GM18498 (cell line): Measurements from ENCODE around the gene LZTS3.
"Not testable (repeated sequence)": the region's sequence is repeated elsewhere in the genome, so short reads cannot be mapped to it uniquely, and the experiment has no call there.

Source experiments
- ATAC-seq: cut with Tn5 transposase; IDR thresholded peaks from one replicate; pipeline ENCODE4 v1.9.1; 2021; ENCODE audit warnings: mild to moderate bottlenecking, moderate library complexity; ENCODE audit not compliant: unreplicated experiment

Gene LZTS3

GRCh38 chr20:3168829-3169590 lies 4.3 kb downstream of the LZTS3 start:
- ATAC-seq: no peak

DNA sequence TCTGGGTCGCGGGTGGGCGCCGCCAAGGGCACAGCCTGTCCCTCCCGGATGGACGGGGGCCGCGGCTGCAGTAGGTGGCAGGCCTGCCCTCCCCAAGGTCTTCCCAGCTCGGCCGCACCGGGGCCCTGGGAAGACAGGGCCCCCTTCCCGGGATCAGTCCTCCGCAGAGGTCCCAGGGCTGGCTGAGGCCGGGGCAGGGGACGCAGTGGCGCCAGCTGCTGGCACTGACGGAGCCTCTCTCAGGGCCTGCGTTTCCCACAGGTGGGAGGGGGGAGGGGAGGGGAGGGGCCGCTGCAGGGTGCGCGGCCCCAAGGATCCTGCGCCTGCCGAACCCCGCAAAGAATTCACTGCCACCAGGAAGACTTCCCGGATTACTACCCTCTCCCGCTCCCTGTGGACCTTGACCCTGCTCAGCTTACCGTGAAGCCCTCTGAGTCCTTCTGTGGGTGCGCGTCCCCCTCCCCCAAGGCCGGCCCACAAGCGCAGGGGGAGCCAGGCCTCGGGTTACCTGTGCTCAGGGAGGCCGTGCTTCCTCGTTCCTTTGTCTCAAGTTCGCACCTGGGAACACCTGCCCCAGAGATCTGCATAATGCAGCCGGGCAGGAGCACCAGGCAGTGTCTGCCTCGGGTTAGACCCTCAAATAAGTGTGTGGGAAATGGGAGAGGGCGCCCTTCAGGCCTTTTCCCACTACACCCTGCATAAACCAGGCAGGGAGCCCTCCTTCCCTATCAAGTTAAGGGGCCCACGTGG lies 5.1 kb downstream of the LZTS3 start:
- no peak for ATAC-seq

- no peak for ATAC-seq
Observed at GRCh38 chr20:3167738-3168078, 5.6 kb downstream of the LZTS3 start.

DNA sequence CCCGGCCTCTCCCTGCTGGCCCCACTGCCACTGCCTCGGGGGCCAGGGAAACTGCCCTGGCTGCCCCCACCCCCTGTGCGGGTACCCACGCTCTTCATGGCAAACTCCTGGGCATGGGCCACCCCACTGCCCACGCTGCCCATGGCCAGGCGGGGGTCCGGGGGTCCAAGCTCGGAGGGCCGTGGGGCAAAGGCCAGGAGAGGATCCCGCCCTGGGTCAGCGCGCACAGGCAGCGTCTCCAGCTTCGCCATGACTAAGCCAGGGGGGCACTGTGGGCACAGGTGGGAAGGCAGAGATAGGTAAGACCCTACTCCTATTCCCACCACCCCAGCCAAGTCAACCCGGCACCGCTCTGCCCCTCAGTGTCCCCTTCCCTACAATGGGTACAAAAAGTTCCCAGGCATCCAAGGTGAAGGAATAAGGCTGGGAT lies 6.4 kb downstream of the LZTS3 start:
- ATAC-seq: no peak

DNA sequence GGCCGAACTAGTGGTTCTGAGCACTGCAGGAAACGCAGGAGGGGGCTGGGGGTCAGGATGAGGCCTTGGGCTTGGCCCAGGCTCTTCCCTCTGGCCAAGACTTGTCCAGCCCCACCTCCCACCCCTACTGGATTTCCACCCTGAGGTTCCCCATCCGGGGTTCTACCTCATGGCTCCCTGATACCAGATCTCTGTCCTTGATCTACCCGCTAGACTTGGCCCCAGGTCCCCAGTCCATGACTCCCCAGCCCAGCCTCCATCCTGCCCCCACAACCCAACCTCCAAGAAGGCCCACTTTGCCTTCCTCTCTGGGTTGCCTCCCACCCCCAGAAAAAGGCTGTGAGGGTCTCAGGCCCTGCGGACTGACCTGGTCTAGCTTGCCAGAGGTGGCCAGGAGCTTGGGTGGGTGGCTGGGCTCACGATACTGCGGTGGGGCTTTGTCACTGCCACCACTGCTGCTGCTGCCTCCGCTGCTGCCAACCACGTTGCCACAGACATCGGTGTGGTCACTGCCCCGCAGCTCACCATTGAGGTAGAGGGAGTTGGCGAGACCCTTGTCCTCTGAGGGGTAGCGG lies 6.9 kb downstream of the LZTS3 start:
- ATAC-seq: no peak

- ATAC-seq: no peak
Observed at GRCh38 chr20:3165473-3166337, 7.6 kb downstream of the LZTS3 start.

DNA sequence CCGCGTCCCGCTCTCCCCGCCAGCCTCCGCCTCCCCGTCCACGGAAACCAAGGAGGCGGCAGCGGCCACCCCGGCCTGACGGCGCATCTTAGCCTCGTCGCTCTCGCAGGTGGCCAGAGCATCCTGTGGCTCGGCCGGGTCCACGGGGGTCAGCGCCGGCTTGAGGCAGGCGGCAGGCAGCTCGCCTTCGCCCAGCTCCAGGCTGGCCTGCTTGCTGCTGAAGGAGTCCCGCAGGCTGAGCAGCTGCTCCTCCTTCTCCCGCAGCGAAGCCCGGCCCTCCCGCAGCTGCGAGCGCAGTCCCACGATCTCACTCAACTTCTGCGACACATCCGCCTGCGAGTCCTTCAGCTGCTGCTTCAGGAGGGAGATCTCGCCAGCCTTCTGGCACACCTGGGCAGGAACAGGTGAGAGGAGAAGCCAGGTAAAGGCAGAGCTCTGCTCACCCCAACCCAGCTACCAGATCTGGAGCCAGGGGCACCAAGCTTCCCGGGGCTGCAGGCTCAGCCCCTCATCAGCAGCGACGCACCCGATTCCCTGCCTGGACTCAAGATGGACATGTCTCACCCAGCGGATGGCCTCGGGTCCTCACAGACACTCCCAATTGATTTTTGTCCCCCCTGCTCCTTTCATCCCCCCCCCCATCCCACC lies 8.5 kb downstream of the LZTS3 start:
- ATAC-seq: no peak

GRCh38 chr20:3164043-3164762 lies 9.1 kb downstream of the LZTS3 start:
- ATAC-seq: no peak

DNA sequence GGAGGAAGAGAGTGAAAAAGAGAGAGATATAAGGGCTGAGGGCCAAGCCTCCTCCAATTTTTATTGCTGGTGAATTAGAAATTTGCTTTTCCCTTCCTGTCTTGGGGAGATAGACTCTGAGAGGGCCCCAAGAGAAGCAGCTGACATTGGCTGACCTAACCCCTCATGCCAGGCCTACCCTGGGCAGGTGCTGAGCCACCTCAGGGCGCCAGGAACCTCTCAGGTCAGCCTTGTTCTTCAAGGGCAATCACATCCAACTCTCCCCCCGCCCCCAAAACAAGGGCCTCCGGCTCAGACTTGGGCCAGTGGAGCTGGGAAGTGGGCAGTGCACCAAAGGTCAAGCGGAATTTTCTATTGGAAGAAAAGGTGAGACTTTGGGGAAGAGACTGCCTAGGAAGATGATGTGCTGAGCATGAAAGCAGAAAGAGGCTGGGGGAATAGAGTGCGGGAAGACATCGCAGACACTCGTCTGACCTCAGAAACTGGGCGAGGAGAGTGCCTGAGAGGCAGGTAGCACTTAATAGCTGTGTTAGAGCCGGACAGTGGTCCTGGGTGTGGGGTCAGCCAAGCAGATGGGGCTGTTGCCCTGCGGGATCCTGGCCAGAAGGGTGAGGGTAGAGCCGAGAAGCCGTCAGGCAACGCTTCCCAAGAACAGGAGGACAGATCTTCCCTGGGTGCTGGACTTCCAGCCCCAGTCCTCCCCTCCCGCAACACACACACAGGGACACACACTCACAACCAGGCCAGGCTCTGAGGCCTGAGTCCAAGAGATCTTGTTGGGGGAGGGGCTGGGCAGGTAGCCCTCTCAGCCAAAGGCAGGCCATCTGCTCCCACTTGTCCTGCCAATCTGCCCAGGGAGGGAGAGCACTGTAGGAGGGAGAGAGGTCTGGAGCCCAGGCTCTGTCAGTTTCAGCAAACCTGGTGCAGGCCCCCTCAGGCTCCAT lies 10.0 kb downstream of the LZTS3 start:
- ATAC-seq: no peak

- ATAC-seq: no peak
Observed at GRCh38 chr20:3162080-3162611, 11.2 kb downstream of the LZTS3 start.

DNA sequence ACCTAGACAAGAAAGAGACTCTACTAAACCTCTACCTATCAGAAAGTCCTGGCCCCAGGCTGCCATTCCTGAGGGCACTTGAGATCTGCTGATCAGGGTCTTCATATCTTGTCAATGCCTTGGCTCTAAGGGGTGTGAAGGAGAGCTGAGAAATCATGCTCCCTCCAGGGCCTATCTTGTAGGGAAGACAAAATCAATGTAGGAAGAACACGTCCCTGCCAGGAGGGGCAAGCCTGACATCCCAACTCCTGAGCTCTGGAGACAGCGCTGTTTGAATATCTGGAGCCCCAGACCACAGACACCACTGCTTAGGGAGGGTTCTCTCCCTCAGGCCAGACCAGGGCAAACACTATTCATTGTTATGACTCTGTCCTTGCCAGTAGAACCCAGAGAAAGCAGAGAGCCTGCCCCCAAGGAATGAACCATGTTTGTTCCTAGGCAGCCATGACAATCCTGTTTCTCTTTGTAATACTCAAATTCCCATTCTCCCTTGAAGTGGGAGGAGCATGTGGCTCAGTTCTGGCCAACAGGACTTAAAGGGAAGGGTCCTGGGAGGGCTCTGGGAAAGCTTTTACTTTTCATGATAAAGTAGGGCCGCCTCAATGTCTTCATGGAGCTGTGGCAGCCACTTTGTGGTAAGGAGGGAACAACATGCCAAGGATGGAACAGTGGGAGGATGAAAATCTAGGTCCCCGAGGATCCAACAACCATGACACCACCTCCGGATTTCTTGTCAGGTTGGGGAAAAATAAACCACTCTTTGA lies 11.9 kb downstream of the LZTS3 start:
- no peak for ATAC-seq

GRCh38 chr20:3160418-3160817 lies 12.9 kb downstream of the LZTS3 start:
- ATAC-seq: no peak

DNA sequence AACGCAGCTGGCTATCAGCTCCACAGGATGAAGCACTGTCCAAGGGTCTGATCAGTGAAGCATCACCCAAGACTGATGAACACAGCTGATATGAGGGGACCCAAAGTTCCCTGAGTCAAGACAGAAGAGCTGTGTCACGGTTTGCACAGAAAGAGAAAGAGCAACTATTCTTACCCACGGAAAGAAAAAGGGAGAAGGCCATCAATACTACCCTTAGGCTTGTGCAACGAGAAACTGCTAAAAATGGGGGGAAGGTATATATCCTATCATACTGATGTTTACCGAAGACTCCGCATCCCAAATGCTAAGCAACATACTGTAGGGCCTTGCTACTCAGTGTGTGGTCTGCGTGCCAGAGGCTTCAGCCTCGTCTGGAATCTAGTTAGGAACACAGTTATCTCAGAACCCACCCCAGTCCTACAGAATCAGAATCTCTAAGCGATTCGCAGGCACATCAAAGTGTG lies 14.3 kb downstream of the LZTS3 start:
- peak; percentile 17 for ATAC-seq

- no peak for ATAC-seq
Observed at GRCh38 chr20:3157817-3158216, 15.5 kb downstream of the LZTS3 start.

DNA sequence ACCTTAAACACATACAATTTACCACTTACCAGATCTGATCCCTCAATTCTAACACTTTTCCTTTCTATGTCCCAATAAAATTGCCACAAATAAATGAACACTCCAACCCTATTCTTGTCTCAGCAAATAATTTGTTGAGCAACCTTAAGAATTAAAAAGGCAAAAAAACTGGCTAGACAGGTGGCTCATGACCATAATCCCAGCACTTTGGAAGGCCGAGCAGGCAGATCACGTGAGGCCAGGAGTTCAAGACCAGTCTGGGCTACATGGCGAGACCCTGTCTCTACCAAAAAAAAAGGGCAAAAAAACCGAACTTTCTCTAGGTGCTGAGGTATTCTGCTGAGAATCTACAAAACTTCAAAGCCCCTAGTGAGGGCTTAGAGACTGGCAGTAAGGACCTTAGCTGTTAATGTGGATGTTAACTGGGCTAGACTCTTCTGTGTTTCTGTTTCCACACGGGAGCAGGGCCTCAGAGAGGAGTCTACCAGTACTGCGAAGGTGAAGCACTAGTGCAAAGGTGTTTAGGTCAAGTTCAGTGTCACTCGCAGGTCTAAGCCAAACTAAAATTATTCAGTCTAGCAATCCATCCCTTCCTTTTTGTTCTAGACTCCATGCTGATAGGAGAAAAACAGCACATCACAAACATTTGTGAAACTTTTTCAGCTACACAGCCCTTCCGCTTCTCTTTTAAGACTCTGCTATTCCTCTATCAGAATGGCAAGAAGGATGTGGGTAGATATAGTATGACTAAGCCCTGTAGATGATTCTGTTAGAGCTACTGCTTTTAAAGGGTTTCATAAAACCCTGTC lies 16.3 kb downstream of the LZTS3 start:
- peak; percentile 59 for ATAC-seq

GRCh38 chr20:3152057-3152644 lies 21.2 kb downstream of the LZTS3 start:
- ATAC-seq: not testable (repeated sequence)

DNA sequence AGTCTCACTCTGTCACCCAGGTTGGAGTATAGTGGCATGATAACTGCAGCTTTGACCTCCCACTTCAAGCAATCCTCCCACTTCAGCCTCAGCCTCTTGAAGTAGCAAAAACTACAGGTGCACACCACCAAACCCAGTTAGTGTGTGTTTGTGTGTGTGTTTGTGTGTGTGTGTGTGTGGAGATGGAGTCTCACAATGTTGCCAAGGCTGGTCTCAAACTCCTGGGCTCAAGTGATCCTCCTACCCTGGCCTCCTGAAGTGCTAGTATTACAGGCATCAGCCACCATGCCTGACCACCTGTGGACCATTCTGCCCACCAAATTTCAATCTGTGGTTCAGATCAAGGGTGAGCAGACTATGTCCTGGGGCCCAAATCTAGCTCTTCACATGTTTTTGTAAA lies 22.4 kb downstream of the LZTS3 start:
- ATAC-seq: no peak
